NCI-H2196 treated with DMSO at 0.1 percent for 48 hours (cell line): ENCODE data around the gene LILRB2.
"Not testable (repeated sequence)": the region's sequence is repeated elsewhere in the genome, so short reads cannot be mapped to it uniquely, and the experiment has no call there.

Experiments used
- DNase-seq: peaks from one replicate; lab custom pipeline; 2025; ENCODE audit not compliant: unreplicated experiment; lab: John Stamatoyannopoulos, UW

The LILRB2 gene

GRCh38 chr19:54281007-54281728 lies at the start of gene LILRB2:
LILRB2 (minus strand) TSS chr19:54281110; CDS start chr19:54280496, 614 bp downstream.
- DNase-seq: no peak

DNA sequence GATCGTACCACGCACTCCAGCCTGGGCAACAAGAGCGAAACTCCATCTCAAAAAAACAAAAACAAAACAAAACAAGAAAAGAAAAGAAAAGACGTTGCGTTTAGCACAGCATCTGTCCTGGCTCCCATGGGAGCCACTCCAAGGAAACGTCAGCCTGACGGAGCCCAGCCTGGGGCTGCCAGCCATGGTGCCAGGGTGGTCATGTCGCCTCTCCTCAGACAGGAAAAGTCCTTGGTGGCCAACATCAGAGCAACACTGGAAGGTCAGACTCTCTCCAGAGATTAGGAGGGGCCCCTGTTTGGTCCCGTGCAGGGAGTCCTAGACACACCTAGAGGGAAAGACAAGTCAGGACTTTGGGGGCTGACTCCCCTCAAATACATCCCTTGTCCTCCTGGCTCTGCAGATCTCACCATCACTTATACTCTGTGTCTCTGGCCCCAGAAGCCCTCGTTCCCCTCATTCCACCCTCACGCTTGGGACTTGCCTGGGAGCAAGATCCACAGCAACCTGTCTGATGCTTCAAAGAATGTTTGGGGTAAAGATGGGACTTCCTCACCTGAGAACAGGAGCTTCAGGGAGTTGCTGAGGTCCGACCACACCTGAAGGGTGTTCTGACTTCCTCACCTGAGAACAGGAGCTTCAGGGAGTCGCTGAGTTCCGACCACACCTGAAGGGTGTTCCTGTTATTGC lies 48.7 kb upstream of the LILRB2 start:
- no peak for DNase-seq

DNA sequence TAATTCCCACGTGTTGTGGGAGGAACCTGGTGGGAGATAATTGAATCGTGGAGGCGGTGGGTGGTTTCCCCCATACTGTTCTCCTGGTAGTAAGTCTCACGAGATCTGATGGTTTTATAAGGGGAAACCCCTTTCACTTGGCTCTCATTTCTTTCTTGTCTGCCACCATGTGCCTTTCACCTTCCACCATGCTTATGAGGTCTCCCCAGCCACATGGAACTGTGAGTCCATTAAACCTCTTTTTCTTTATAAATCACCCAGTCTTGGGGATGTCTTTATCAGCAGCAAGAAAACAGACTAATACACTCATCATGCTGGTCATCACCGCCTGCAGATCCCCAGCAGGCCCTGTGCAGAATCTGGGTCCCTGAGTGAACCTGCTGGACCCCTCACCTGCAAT lies 47.9 kb upstream of the LILRB2 start:
- DNase-seq: not testable (repeated sequence)

DNA sequence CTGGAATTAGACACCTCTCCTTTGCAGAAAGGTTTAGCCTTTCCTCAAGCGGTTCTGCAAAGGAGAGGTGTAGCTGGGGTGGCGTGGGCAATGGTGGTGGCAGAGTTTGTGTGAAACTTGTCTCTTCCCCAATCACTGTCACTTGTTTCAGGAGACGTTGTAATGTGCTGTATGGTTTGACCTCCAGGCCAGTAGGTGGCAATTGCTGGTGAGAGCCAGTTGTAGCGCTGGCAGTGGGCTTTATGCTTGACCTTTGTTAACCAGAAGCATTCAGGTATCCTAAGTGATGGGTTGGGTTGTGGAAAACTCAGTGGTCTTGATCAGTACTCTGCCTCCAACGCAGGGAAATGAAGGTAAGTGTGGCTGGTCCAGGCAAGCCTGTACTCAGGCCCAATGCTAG lies 44.7 kb upstream of the LILRB2 start:
- no peak for DNase-seq

GRCh38 chr19:54325194-54325621 lies 44.3 kb upstream of the LILRB2 start:
- no peak for DNase-seq

DNA sequence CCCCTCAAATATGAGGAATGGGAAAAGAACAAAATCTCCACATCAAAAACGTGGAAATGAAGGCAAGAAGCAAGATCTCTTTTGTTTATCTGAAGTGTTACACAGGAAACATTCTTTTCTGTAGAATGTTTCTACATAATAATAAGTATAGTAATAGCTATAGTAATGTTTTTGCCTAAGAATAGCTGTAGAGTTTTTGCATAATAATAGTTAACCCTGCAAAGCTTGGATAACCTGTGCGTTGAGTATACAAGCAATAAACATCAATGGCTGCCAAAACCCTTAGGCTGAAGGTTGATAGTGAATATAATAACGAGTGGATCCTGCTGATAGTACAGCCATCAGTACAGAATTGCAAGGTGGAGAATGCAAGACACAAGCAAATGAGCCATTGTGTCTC lies 43.2 kb upstream of the LILRB2 start:
- DNase-seq: no peak

GRCh38 chr19:54322934-54323333 lies 42.0 kb upstream of the LILRB2 start:
- not testable (repeated sequence) for DNase-seq

- DNase-seq: not testable (repeated sequence)
Observed at GRCh38 chr19:54322295-54322694, 41.4 kb upstream of the LILRB2 start.

DNA sequence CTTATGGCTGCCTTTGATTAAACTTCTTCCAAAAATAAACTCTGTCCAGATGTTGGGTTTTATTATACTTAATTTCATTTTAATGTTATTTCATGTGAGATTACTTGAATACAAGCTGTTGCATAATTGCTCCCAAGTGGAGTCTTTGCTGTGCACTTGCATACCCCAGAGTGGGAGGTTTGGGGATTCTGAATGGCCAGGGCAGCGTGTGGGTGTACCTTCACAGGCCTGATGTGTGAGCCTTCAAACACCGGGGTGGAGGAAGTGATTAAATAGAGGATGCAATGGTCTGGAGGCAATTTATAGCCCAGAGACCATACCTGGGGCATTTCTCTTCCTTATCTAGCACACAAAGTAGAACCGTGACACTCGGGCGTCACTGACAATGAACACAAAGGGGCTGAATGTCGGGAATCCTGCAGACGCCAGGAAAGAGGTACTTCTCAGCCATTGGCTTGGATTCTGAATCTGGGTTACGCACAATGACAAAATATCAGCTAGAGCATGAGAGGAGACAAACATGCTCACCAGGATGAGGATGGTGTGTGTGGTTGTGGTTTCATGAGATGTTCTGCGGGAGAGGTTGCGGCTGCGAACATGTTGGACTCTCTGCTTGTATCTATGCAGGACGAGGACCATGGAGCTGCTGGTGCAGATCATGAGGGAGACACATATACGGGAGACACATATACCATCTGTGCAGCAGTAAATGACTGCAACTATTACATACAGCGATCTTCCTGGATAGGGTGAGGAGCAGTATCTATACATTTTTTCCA lies 39.2 kb upstream of the LILRB2 start:
- no peak for DNase-seq

- DNase-seq: no peak
Observed at GRCh38 chr19:54319049-54319448, 38.1 kb upstream of the LILRB2 start.

GRCh38 chr19:54317965-54318240 lies 37.0 kb upstream of the LILRB2 start:
- DNase-seq: no peak

DNA sequence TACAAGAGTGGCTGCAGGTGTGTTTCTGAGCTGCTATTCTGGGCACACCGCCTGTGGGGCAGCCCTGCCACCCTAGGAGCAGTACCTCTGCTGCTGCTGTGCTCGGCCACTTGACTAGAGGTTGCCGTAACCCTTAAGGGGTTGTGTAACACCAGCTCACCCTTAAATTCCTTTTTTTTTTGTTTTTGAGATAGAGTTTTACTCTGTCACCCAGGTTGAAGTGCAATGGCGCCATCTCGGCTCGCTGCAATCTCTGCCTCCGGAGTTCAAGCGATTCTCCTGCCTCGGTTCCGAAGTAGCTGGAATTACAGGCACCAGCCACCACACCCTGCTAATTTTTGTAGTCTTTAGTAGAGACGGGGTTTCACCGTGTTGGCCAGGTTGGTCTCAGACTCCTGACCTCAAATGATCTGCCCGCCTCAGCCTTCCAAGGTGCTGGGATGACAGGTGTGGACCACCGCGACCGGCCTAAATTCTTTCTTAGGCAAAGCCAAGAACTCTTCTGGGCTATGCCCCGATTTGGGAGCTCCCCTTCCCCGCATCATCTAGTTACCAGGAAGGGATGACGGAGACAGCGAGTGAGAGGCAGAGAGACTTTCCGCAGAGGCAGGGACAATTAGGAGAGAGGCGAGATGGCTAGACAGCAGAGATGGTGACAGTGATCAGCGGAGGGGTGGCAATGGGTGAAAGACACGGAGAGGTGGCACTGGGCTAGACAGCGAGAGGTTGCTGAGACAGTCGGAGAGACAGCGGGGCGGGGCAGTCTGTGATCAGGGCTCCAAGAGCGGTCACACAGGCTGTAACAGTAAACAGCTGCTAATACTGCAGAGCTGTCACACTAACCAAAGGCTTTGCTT lies 36.4 kb upstream of the LILRB2 start:
- DNase-seq: no peak

DNA sequence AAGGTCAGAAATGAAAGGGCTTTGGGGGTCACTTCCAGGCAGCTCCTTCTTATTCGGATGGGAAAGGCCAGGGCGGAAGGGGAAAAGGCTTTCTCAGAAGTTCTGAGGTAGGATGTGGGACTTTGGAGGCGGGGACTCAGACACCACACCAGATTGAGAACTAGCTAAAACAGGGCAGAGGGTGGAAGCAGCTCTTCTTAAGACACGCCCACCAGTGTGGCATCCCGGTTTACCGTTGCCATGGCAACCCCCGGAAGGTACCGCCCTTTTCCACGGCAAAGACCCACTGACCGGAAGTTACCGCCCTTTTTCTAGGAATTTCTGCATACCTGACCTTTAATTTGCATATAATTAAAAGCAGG lies 35.8 kb upstream of the LILRB2 start:
- DNase-seq: no peak

- no peak for DNase-seq
Observed at GRCh38 chr19:54315956-54316355, 35.0 kb upstream of the LILRB2 start.

DNA sequence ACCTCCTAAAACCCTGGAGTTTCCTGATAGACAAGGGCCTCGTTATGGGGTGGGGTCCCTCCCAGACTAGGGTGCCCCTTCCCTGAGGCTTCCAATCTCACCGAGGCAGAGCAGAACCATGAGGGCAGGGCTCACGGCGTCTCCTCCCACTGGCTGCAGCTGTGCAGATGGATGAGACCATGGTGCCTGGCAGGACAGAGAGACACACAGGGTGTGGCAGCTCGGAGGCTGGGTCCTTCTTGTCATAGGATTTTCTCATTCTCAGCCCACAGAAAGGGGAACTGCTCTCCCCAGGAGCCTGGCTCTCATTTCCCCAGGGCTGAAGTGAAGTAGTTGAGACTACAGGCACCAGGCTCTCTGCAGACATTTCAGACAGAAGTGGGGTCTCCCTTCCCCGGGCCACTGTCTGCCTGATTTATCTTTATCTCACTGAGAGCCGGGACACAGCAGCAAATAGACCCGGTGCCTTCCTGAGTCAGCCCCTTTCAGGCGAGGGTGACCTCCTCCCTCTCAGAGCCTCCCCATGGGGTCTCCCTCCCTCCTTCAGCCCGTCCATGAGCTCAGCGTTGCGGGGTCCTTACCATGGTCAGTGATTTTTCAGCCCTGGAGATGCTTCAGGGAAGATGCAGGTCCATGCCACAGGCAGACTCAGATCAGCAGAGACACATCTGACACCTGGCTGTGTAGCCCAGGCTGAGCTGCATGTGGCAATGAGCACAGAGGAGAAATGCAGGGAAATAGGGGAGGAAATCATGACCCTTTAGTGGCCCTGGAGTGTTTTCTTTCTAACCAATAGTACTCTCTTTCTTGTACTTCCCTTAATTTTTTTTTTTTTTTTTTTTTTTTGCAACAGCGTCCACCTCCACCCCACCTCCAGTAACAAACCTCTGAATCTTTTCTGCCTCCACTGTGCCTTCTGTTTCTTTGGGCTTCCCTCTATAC lies 31.8 kb upstream of the LILRB2 start, which contains the start of gene LILRA5:
LILRA5 (minus strand) TSS at position 731 of the 942 bp plus-strand sequence; CDS start at position 584, 147 bp downstream.
- DNase-seq: no peak

DNA sequence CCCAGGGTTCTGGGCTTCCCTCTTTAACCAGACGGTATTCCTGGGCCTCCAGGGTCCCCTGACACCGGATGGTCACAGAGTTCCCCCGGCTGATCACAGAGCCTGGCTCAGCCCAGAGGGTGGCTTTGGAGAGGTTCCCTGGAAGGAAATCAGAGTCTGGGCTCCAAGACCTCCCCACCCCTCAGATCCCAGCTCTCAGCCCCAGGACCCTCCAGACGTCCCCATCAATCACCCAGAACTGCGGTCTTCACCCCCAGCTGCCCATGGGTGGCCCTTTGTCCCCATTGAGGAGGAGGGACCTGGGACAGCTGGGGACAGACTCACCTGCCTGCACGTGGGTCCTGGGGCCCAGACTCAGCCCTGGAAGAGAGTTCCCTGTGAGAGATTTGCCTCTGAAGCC lies 31.1 kb upstream of the LILRB2 start:
- no peak for DNase-seq

- DNase-seq: no peak
Observed at GRCh38 chr19:54311486-54311885, 30.6 kb upstream of the LILRB2 start.

GRCh38 chr19:54310543-54310942 lies 29.6 kb upstream of the LILRB2 start:
- no peak for DNase-seq

- no peak for DNase-seq
Observed at GRCh38 chr19:54309811-54310210, 28.9 kb upstream of the LILRB2 start.
